ENCODE results near the gene CD22.

CD22 gene

GRCh38 chr19:35379992-35380391, 51.0 kb downstream of the CD22 start:
- TF ChIP-seq POLR2A (IDR thresholded peaks at IDR 0.05; ENCODE audit: low read depth, low read length), result no peak
- no peak for FAIRE-seq
- DNase-seq (ENCODE audit: insufficient read length, low spot score), result no peak

- FAIRE-seq, result no peak
- TF ChIP-seq POLR2A (IDR thresholded peaks at IDR 0.05; ENCODE audit: low read depth, low read length), result no peak
- DNase-seq (ENCODE audit: insufficient read length, low spot score), result no peak
Observed at GRCh38 chr19:35380450-35381124, 51.6 kb downstream of the CD22 start.

GRCh38 chr19:35381318-35381717, 52.3 kb downstream of the CD22 start:
- no peak for TF ChIP-seq POLR2A (IDR thresholded peaks at IDR 0.05; ENCODE audit: low read depth, low read length)
- FAIRE-seq, result no peak
- no peak for DNase-seq (ENCODE audit: insufficient read length, low spot score)

- DNase-seq (ENCODE audit: insufficient read length, low spot score) (no peak), FAIRE-seq (no peak)
- TF ChIP-seq POLR2A (IDR thresholded peaks at IDR 0.05; ENCODE audit: low read depth, low read length), result no peak
Observed at GRCh38 chr19:35381926-35382325, 52.9 kb downstream of the CD22 start.

- FAIRE-seq (no peak), DNase-seq (ENCODE audit: insufficient read length, low spot score) (no peak)
- no peak for TF ChIP-seq POLR2A (IDR thresholded peaks at IDR 0.05; ENCODE audit: low read depth, low read length)
Observed at GRCh38 chr19:35383536-35383935, 54.5 kb downstream of the CD22 start.

GRCh38 chr19:35388277-35389054, 59.5 kb downstream of the CD22 start:
- DNase-seq (ENCODE audit: insufficient read length, low spot score), result no peak
- no peak for FAIRE-seq
- TF ChIP-seq POLR2A (IDR thresholded peaks at IDR 0.05; ENCODE audit: low read depth, low read length), result no peak

- TF ChIP-seq POLR2A (IDR thresholded peaks at IDR 0.05; ENCODE audit: low read depth, low read length), result no peak
- DNase-seq (ENCODE audit: insufficient read length, low spot score), result no peak
- FAIRE-seq, result no peak
Observed at GRCh38 chr19:35389192-35389861, 60.3 kb downstream of the CD22 start.

- DNase-seq (ENCODE audit: insufficient read length, low spot score) (no peak), FAIRE-seq (no peak)
Observed at GRCh38 chr19:35392742-35393715, 64.0 kb downstream of the CD22 start.

GRCh38 chr19:35395382-35396199, 66.6 kb downstream of the CD22 start:
- DNase-seq (ENCODE audit: insufficient read length, low spot score), result no peak
- no peak for FAIRE-seq
- TF ChIP-seq POLR2A (IDR thresholded peaks at IDR 0.05; ENCODE audit: low read depth, low read length), result no peak

More at GRCh38 chr19:35392742-35393715, 64.0 kb downstream of the CD22 start:
- no peak for TF ChIP-seq POLR2A (IDR thresholded peaks at IDR 0.05; ENCODE audit: low read depth, low read length)

GRCh38 chr19:35396240-35396885, 67.4 kb downstream of the CD22 start:
- no peak for FAIRE-seq
- no peak for TF ChIP-seq POLR2A (IDR thresholded peaks at IDR 0.05; ENCODE audit: low read depth, low read length)
- DNase-seq (ENCODE audit: insufficient read length, low spot score), result no peak

All from H54 (cell line).